Tibial nerve (tissue), 4 donors: Measurements from ENCODE around the gene PLCG1. TPM values are rescaled to one million over a fixed set of nuclear protein-coding genes. Genes with fewer than 3 reads are reported as not detected.
"Not testable (repeated sequence)": the region's sequence is repeated elsewhere in the genome, so short reads cannot be mapped to it uniquely, and the experiment has no call there.

Experiments used
- DNase-seq, 2 donors: peaks; one replicate each; pipeline ENCODE4 v3.0.0-alpha.2; 2019; ENCODE audit warnings: low spot score in 2 of 2
- H3K27ac ChIP-seq, 4 donors: fragments of 200-600 bp; sonication (generic) in 3 of 4; one replicate each; pipeline ENCODE4 v1.5.1; 2017 to 2019; ENCODE audit warnings: mild to moderate bottlenecking in 1 of 4
- H3K27me3 ChIP-seq, 2 donors: fragments of 200-600 bp; sonication (generic) in 1 of 2; one replicate each; pipeline versions ENCODE4 v1.5.1 to v1.6.0; 2017 to 2019
- H3K36me3 ChIP-seq, 3 donors: fragments of 200-600 bp; sonication (generic); one replicate each; pipeline ENCODE4 v1.5.1; 2018 to 2019
- H3K4me1 ChIP-seq, 4 donors: fragments of 200-600 bp; sonication (generic) in 3 of 4; one replicate each; pipeline ENCODE4 v1.5.1; 2017 to 2019
- H3K4me3 ChIP-seq, 4 donors: fragments of 200-600 bp; sonication (generic) in 3 of 4; one replicate each; pipeline ENCODE4 v1.5.1; 2017 to 2019; ENCODE audit warnings: mild to moderate bottlenecking in 1 of 4, moderate library complexity in 1 of 4
- H3K9me3 ChIP-seq, 4 donors: fragments of 200-600 bp; sonication (generic) in 3 of 4; one replicate each; pipeline ENCODE4 v1.5.1; 2017 to 2019
- EP300 ChIP-seq, 2 donors: sonication (generic); formaldehyde crosslinking; IDR thresholded peaks; one replicate each; pipeline ENCODE4 v1.6.1; 2017; ENCODE audit warnings: antibody characterized with exemption in 2 of 2, mild to moderate bottlenecking in 1 of 2
- POLR2A ChIP-seq, 2 donors: fragments of 450-650 bp; IDR thresholded peaks; one replicate each; pipeline ENCODE4 v1.6.1; 2017; ENCODE audit warnings: antibody characterized with exemption in 2 of 2, mild to moderate bottlenecking in 2 of 2, moderate library complexity in 2 of 2
- WGBS, 2 donors: methylation state at CpG; one replicate each; pipeline ENCODE4 v1.1.5; 2018; 5-methylcytosine and 5-hydroxymethylcytosine counted together
- total RNA-seq, 4 donors: library from RNA; depleted of rRNA; stranded (reverse); fragments of >200 nt; gene quantifications; one replicate each; pipeline ENCODE4 v1.1.0, GENCODE V29; 2016
- TF ChIP-seq, protein P1 (sequence below), 5 experiments: fragments of 200-600 bp in 3 of 5; fragments of 450-650 bp in 2 of 5; sonication (generic) in 3 of 5; IDR thresholded peaks; one replicate each; pipeline ENCODE4 v1.5.1; 2016 to 2019; ENCODE audit warnings: antibody characterized with exemption in 5 of 5, mild to moderate bottlenecking in 3 of 5, moderate library complexity in 2 of 5

Gene PLCG1
- total RNA-seq, 4 donors from 2014 or later = 127 to 165 (median 144) TPM

DNA sequence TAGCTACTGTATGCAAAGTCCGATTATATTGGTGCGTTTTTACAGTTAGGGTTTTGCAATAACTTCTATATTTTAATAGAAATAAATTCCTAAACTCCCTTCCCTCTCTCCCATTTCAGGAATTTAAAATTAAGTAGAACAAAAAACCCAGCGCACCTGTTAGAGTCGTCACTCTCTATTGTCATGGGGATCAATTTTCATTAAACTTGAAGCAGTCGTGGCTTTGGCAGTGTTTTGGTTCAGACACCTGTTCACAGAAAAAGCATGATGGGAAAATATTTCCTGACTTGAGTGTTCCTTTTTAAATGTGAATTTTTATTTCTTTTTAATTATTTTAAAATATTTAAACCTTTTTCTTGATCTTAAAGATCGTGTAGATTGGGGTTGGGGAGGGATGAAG lies 13.7 kb upstream of the PLCG1 start:
- Histone ChIP-seq H3K4me3 (no peak overlapping the region), H3K27me3 (no peaks in the 10 kb centered on the region), H3K4me1 (peaks cover 0 to 9% (median 0%) of the 10 kb centered on the region in 4 donors), H3K9me3 (no peaks in the 10 kb centered on the region), H3K36me3 (peaks cover 0 to 78% (median 13%) of the 10 kb centered on the region in 3 donors), H3K27ac (no peak overlapping the region)
- TF ChIP-seq EP300 (IDR thresholded peaks at IDR 0.05) (no peak), POLR2A (IDR thresholded peaks at IDR 0.05) (no peak)
- TF ChIP-seq, protein P1, sequence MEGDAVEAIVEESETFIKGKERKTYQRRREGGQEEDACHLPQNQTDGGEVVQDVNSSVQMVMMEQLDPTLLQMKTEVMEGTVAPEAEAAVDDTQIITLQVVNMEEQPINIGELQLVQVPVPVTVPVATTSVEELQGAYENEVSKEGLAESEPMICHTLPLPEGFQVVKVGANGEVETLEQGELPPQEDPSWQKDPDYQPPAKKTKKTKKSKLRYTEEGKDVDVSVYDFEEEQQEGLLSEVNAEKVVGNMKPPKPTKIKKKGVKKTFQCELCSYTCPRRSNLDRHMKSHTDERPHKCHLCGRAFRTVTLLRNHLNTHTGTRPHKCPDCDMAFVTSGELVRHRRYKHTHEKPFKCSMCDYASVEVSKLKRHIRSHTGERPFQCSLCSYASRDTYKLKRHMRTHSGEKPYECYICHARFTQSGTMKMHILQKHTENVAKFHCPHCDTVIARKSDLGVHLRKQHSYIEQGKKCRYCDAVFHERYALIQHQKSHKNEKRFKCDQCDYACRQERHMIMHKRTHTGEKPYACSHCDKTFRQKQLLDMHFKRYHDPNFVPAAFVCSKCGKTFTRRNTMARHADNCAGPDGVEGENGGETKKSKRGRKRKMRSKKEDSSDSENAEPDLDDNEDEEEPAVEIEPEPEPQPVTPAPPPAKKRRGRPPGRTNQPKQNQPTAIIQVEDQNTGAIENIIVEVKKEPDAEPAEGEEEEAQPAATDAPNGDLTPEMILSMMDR (IDR thresholded peaks at IDR 0.05) = no peak
- DNase-seq = no peak
- WGBS, 2 donors = 86 to 88% methylated on average over 6 of the region's 6 CpGs

DNA sequence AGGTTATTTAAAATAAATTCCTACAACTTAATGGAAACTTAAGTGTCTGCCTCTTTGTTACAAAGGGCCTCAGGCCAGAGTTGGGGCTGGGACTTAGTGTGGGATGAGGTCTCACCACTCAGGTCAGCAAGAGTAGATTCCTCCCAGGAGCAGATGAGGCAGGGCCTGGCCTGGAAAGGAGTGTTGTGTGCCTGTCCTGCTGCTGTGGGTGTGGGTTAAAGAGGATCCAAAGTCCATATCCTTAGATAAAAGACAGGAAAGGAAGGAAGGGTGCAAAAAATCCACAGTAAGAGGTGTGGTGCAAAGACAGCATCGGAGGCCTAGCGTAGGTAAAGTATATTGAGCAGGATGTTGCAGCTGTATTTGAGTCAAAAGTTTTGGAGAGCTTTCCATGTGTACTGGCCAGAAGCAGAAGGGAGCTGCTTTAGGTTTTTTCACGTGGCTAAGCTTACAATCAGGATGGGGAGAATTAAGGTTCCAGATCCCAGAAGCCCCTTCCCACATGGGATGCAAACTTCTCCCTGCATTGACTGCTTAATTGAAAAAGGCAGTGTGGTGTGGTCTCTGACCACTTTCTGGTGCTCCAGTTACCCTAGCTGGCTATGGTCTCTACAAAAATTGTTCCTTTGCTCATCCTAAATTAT lies 12.8 kb upstream of the PLCG1 start:
- peaks cover 0 to 71% (median 13%) of the 10 kb centered on the region in 3 donors for H3K36me3 ChIP-seq
- H3K4me3 ChIP-seq = no peak overlapping the region
- no peak for DNase-seq
- no peaks in the 10 kb centered on the region for H3K9me3 ChIP-seq
- H3K27me3 ChIP-seq = no peaks in the 10 kb centered on the region
- no peak overlapping the region for H3K27ac ChIP-seq
- H3K4me1 ChIP-seq = peaks cover 0 to 7% (median 0%) of the 10 kb centered on the region in 4 donors
- TF ChIP-seq, protein P1 (IDR thresholded peaks at IDR 0.05) = no peak
- whole genome bisulfite sequencing, 2 donors = 83 to 91% methylated on average over 3 of the region's 3 CpGs

DNA sequence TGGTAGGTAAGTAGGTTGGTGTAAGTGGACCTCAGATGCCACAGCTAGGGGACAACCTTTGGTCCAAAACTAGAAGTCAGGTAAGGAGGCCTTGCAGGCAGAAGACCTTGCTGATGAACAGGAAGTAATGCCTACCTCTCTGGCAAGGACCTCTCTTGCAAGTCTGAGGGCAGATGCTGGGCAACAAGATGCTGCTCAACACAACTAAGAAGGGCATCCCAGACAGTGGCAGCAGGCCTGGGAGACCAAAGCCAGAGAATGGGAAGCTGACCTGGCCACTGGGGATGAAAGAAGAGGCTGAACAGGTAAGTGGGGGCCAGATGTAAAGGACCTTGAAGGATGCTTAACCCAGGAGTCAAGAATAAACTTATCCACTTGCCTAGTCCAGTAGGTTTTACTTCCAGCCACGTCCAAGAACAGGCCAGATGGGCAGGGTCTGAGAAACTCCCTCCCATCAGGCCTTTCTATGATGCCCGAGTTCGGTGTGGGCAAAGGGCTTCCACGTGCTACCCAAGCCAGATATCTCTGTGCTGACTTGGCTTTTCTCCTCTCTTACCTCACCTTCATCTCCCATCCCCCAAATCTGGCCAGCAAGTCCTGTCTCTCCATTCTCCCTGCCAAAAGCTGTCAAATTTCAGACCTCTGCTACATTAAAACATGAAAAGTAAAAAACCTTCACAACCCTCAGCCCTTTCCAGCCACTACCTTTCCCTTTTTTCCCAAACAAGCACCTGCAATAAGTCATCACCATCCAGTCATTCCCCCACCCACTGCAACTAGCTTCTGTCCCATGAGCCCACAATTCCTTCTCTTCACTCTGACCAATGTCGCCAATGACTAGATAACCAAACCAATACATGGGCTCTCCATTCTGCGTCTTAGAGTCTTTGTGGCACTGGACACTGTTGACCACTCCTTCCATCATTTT lies 11.5 kb upstream of the PLCG1 start:
- no peak overlapping the region for H3K4me3 ChIP-seq
- DNase-seq = no peak
- H3K27me3 ChIP-seq = no peaks in the 10 kb centered on the region
- H3K27ac ChIP-seq = no peak overlapping the region
- H3K4me1 ChIP-seq = peaks cover 0 to 3% (median 0%) of the 10 kb centered on the region in 4 donors
- TF ChIP-seq, protein P1 (IDR thresholded peaks at IDR 0.05) = no peak
- no peak for TF ChIP-seq POLR2A (IDR thresholded peaks at IDR 0.05)
- no peak for TF ChIP-seq EP300 (IDR thresholded peaks at IDR 0.05)
- no peaks in the 10 kb centered on the region for H3K9me3 ChIP-seq
- 85 to 90% methylated on average over 6 of the region's 6 CpGs for WGBS, 2 donors
- H3K36me3 ChIP-seq = peaks cover 0 to 61% (median 13%) of the 10 kb centered on the region in 3 donors

DNA sequence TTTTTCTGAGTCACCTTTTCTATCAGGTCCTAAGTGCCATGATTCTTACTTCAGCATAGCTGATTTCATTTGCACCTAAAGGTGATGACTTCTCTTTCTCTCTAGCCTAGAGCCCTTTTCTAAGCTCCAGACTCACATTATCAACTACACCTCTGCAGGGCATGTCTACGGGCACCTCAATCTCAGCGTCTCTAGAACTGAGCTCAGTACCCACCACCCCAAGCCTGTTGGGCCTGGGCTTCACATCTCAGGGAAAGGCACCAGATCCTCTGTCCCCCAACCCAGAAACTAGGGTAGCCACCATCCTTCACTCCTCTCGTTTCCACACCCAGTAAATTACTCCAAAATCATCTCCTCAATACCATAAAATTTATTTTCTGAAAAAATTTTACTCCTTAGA lies 10.6 kb upstream of the PLCG1 start:
- Histone ChIP-seq H3K4me3 (no peak overlapping the region), H3K9me3 (no peaks in the 10 kb centered on the region), H3K4me1 (peaks cover 0 to 3% (median 0%) of the 10 kb centered on the region in 4 donors), H3K27ac (peak overlapping the region in 1 of 4 donors; percentile 58), H3K36me3 (peaks cover 0 to 51% (median 6%) of the 10 kb centered on the region in 3 donors), H3K27me3 (no peaks in the 10 kb centered on the region)
- no peak for DNase-seq
- WGBS, 2 donors = 75 to 78% methylated on average over 3 of the region's 3 CpGs
- TF ChIP-seq EP300 (IDR thresholded peaks at IDR 0.05) (no peak), POLR2A (IDR thresholded peaks at IDR 0.05) (no peak)
- TF ChIP-seq, protein P1 (IDR thresholded peaks at IDR 0.05) = no peak

DNA sequence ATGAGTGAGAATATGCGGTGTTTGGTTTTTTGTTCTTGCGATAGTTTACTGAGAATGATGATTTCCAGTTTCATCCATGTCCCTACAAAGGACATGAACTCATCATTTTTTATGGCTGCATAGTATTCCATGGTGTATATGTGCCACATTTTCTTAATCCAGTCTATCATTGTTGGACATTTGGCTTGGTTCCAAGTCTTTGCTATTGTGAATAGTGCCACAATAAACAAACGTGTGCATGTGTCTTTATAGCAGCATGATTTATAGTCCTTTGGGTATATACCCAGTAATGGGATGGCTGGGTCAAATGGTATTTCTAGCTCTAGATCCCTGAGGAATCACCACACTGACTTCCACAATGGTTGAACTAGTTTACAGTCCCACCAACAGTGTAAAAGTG lies 9.0 kb upstream of the PLCG1 start:
- H3K4me3 ChIP-seq, DNase-seq, H3K27ac ChIP-seq, H3K4me1 ChIP-seq, H3K9me3 ChIP-seq, H3K27me3 ChIP-seq: not testable (repeated sequence)
- no CpG with 5 or more reads among the region's 3 CpGs for WGBS, 2 donors
- peaks cover 0 to 35% (median 0%) of the 10 kb centered on the region in 3 donors for H3K36me3 ChIP-seq
